ENCODE measurements around the gene SCAANT1. TPM values are rescaled to one million over a fixed set of nuclear protein-coding genes. Genes with fewer than 3 reads are reported as not detected.

SCAANT1 gene
- total and polyA plus RNA-seq, 8 donors = not detected

- Histone ChIP-seq H3K4me1 (peaks cover 34 to 53% (median 53%) of the 10 kb centered on the region in 3 donors), H3K36me3 (no peaks in the 10 kb centered on the region), H3K4me3 (no peak overlapping the region), H3K27ac (peak overlapping the region in 2 of 4 donors; percentile 21 to 33), H3K27me3 (no peaks in the 10 kb centered on the region), H3K9me3 (no peaks in the 10 kb centered on the region)
- WGBS, 2 donors = 15 to 17% methylated on average over 1 of the region's 1 CpG
- no peak for TF ChIP-seq CTCF (IDR thresholded peaks at IDR 0.05)
- intact Hi-C loops (cut with DNase I) = no loop called here
- peak; percentile 76 for FAIRE-seq
- DNase-seq = no peak
- no peak for ATAC-seq
Measured at GRCh38 chr3:63951492-63952247, 39.5 kb upstream of the SCAANT1 start.

- Histone ChIP-seq H3K36me3 (no peaks in the 10 kb centered on the region), H3K4me3 (no peak overlapping the region), H3K27ac (no peak overlapping the region), H3K4me1 (peaks cover 37 to 53% (median 45%) of the 10 kb centered on the region in 3 donors), H3K9me3 (no peaks in the 10 kb centered on the region), H3K27me3 (no peaks in the 10 kb centered on the region)
- FAIRE-seq = no peak
- no peak for TF ChIP-seq CTCF (IDR thresholded peaks at IDR 0.05)
- no peak for ATAC-seq
- WGBS, 2 donors = 46 to 66% methylated on average over 1 of the region's 1 CpG
- DNase-seq = no peak
- intact Hi-C loops (cut with DNase I) = no loop called here
Measured at GRCh38 chr3:63950698-63951097, 38.5 kb upstream of the SCAANT1 start.

GRCh38 chr3:63949005-63949404 lies 36.8 kb upstream of the SCAANT1 start:
- WGBS, 2 donors = 80 to 90% methylated on average over 2 of the region's 2 CpGs
- no peak overlapping the region for H3K27ac ChIP-seq
- H3K9me3 ChIP-seq = no peaks in the 10 kb centered on the region
- no peak for TF ChIP-seq CTCF (IDR thresholded peaks at IDR 0.05)
- H3K27me3 ChIP-seq = no peaks in the 10 kb centered on the region
- DNase-seq (no peak), ATAC-seq (no peak), FAIRE-seq (peak; percentile 47)
- no peaks in the 10 kb centered on the region for H3K36me3 ChIP-seq
- peaks cover 47 to 61% (median 59%) of the 10 kb centered on the region in 3 donors for H3K4me1 ChIP-seq
- no peak overlapping the region for H3K4me3 ChIP-seq
- intact Hi-C loops (cut with DNase I) = no loop called here

- DNase-seq (no peak), FAIRE-seq (no peak), ATAC-seq (peak in 1 of 4 donors; percentile 2)
- Histone ChIP-seq H3K27me3 (no peaks in the 10 kb centered on the region), H3K36me3 (no peaks in the 10 kb centered on the region), H3K4me3 (no peak overlapping the region), H3K9me3 (no peaks in the 10 kb centered on the region), H3K27ac (peak overlapping the region; percentile 55 to 93 (median 81)), H3K4me1 (peaks cover 49 to 62% (median 60%) of the 10 kb centered on the region in 3 donors)
- intact Hi-C loops (cut with DNase I) = no loop called here
- TF ChIP-seq CTCF (IDR thresholded peaks at IDR 0.05) = no peak
- 37 to 38% methylated on average over 2 of the region's 2 CpGs for WGBS, 2 donors
Measured at GRCh38 chr3:63947594-63947993, 35.4 kb upstream of the SCAANT1 start.

- Histone ChIP-seq H3K4me3 (no peak overlapping the region), H3K9me3 (no peaks in the 10 kb centered on the region), H3K27ac (peak overlapping the region; percentile 55 to 93 (median 81)), H3K36me3 (no peaks in the 10 kb centered on the region), H3K4me1 (peaks cover 51 to 61% (median 52%) of the 10 kb centered on the region in 3 donors), H3K27me3 (no peaks in the 10 kb centered on the region)
- peak in 4 of 6 donors; percentile 62 to 80 (median 72) for DNase-seq
- intact Hi-C loops (cut with DNase I) = no loop called here
- FAIRE-seq = no peak
- peak; percentile 60 to 78 (median 72) for ATAC-seq
- 47 to 62% methylated on average over 2 of the region's 2 CpGs for WGBS, 2 donors
- no peak for TF ChIP-seq CTCF (IDR thresholded peaks at IDR 0.05)
Measured at GRCh38 chr3:63946753-63947152, 34.6 kb upstream of the SCAANT1 start.

Data from pancreas (tissue), 10 donors.